H1 (cell line): ENCODE results near the gene TOR4A. TPM values are rescaled to one million over a fixed set of nuclear protein-coding genes. Genes with fewer than 3 reads are reported as not detected.

ENCODE experiments used
- CTCF ChIA-PET: fragments of 300-600 bp; sonication (Branson Sonifier 250); formaldehyde crosslinking; loops from one replicate; lab custom pipeline; 2021; ENCODE audit not compliant: partially characterized antibody; lab: Charles Lee
- POLR2A ChIA-PET: fragments of 300-600 bp; sonication (Branson Sonifier 250); formaldehyde crosslinking; loops from one replicate; lab custom pipeline; 2021; ENCODE audit warnings: inconsistent platforms; ENCODE audit not compliant: partially characterized antibody; lab: Charles Lee
- DNase-seq, 2 experiments: peaks; one replicate each; pipeline versions ENCODE4 v3.0.0 to v3.0.0-alpha.2; 2010 to 2022; ENCODE audit warnings: low spot score in 2 of 2, low read depth in 1 of 2, mixed read lengths in 1 of 2
- FAIRE-seq: peaks from 2 replicates; lab custom pipeline; 2011; peaks lifted over from hg19 to GRCh38; lab: Jason Lieb, UNC
- H2AFZ ChIP-seq: 2 replicates; pipeline ENCODE4 v1.8.1; 2012; ENCODE audit warnings: low read length, inconsistent platforms
- H2AK5ac ChIP-seq: 2 replicates; pipeline ENCODE4 v1.6.1; 2013; ENCODE audit warnings: low read depth, low read length
- H2BK120ac ChIP-seq: replicated peaks from 2 replicates; pipeline ENCODE3; 2013; ENCODE audit warnings: low read depth, low read length, inconsistent platforms
- H2BK12ac ChIP-seq: 2 replicates; pipeline ENCODE4 v1.6.1; 2013; ENCODE audit warnings: low read depth, low read length
- H2BK15ac ChIP-seq: 2 replicates; pipeline ENCODE4 v1.6.1; 2013; ENCODE audit warnings: low read length
- H2BK20ac ChIP-seq: 2 replicates; pipeline ENCODE4 v1.6.1; 2013; ENCODE audit warnings: low read length
- H2BK5ac ChIP-seq: 2 replicates; pipeline ENCODE4 v1.6.1; 2013; ENCODE audit warnings: low read depth, low read length
- H3K14ac ChIP-seq: 2 replicates; pipeline ENCODE4 v1.6.1; 2013; ENCODE audit warnings: inconsistent platforms; ENCODE audit not compliant: insufficient read length
- H3K18ac ChIP-seq: 2 replicates; pipeline ENCODE4 v1.6.1; 2013; ENCODE audit warnings: low read length; ENCODE audit errors: extremely low read depth
- H3K23ac ChIP-seq: 2 replicates; pipeline ENCODE4 v1.6.1; 2013; ENCODE audit warnings: inconsistent platforms; ENCODE audit not compliant: insufficient read length
- H3K23me2 ChIP-seq: 2 replicates; pipeline ENCODE4 v1.6.1; 2013; ENCODE audit warnings: low read depth, low read length
- H3K27ac ChIP-seq: 2 replicates; pipeline ENCODE4 v1.6.1; 2011; ENCODE audit warnings: low read depth, low read length, inconsistent platforms
- H3K27me3 ChIP-seq, 4 experiments: replicated peaks in 1 of 4; 1 replicate in 1 of 4; 2 replicates in 3 of 4; pipeline versions ENCODE4 v1.6.1 to v1.8.1; 2011 to 2013; ENCODE audit warnings: low read length in 3 of 4, mild to moderate bottlenecking in 3 of 4, inconsistent platforms in 2 of 4, mixed read lengths in 2 of 4, moderate library complexity in 1 of 4; ENCODE audit not compliant: control insufficient read depth in 3 of 4, insufficient read depth in 3 of 4; ENCODE audit errors: extremely low read depth in 1 of 4
- H3K36me3 ChIP-seq, 4 experiments: 2 replicates each; pipeline versions ENCODE4 v1.6.1 to v1.8.1; 2011 to 2013; ENCODE audit warnings: mild to moderate bottlenecking in 4 of 4, low read length in 3 of 4, moderate library complexity in 2 of 4, control low read depth in 1 of 4, inconsistent platforms in 1 of 4; ENCODE audit not compliant: insufficient read depth in 4 of 4, control insufficient read depth in 2 of 4
- H3K4ac ChIP-seq: replicated peaks from 2 replicates; pipeline ENCODE3; 2013; ENCODE audit warnings: low read length, low read depth, mixed read lengths, inconsistent platforms; ENCODE audit not compliant: insufficient read length
- H3K4me1 ChIP-seq, 4 experiments: replicated peaks in 1 of 4; 1 replicate in 1 of 4; 2 replicates in 3 of 4; pipeline versions ENCODE4 v1.6.1 to v1.8.1; 2011 to 2013; ENCODE audit warnings: low read length in 3 of 4, inconsistent platforms in 2 of 4, mixed read lengths in 1 of 4; ENCODE audit not compliant: insufficient read depth in 4 of 4, control insufficient read depth in 3 of 4
- H3K4me2 ChIP-seq, 2 experiments: 2 replicates each; pipeline versions ENCODE4 v1.6.1 to v1.8.1; 2011 to 2013; ENCODE audit warnings: low read depth in 2 of 2, low read length in 2 of 2, control low read depth in 1 of 2, inconsistent platforms in 1 of 2, mild to moderate bottlenecking in 1 of 2; ENCODE audit not compliant: insufficient read depth in 1 of 2
- H3K4me3 ChIP-seq, 4 experiments: fragments of 200-600, 300-600 bp in 1 of 4; sonication (generic), shearing (Covaris generic), sonication (Bioruptor Twin) in 1 of 4; 2 replicates each; pipeline versions ENCODE4 v1.5.1 to v1.8.1; 2011 to 2016; ENCODE audit warnings: low read length in 4 of 4, low read depth in 3 of 4, control low read depth in 2 of 4, inconsistent platforms in 2 of 4, mild to moderate bottlenecking in 2 of 4, mixed read lengths in 1 of 4, moderate library complexity in 1 of 4; ENCODE audit not compliant: insufficient read depth in 2 of 4; ENCODE audit errors: extremely low read depth in 1 of 4
- H3K56ac ChIP-seq: replicated peaks from 2 replicates; pipeline ENCODE3; 2013; ENCODE audit warnings: low read depth, mild to moderate bottlenecking, mixed read lengths, low read length, inconsistent platforms; ENCODE audit not compliant: insufficient read length
- H3K79me1 ChIP-seq: 2 replicates; pipeline ENCODE4 v1.6.1; 2013; ENCODE audit warnings: low read depth, low read length, control low read depth
- H3K79me2 ChIP-seq, 2 experiments: 2 replicates each; pipeline versions ENCODE4 v1.6.1 to v1.8.1; 2012 to 2013; ENCODE audit warnings: low read length in 2 of 2, mild to moderate bottlenecking in 2 of 2, inconsistent platforms in 1 of 2; ENCODE audit not compliant: insufficient read depth in 2 of 2, control insufficient read depth in 1 of 2
- H3K9ac ChIP-seq, 4 experiments: replicated peaks in 1 of 4; 1 replicate in 1 of 4; 2 replicates in 3 of 4; pipeline versions ENCODE4 v1.6.1 to v1.8.1; 2011 to 2013; ENCODE audit warnings: low read depth in 3 of 4, low read length in 3 of 4, control low read depth in 2 of 4, mild to moderate bottlenecking in 2 of 4, moderate library complexity in 2 of 4, inconsistent platforms in 1 of 4; ENCODE audit errors: extremely low read depth in 1 of 4
- H3K9me3 ChIP-seq, 2 experiments: 2 replicates each; pipeline versions ENCODE4 v1.6.1 to v1.8.1; 2012 to 2013; ENCODE audit warnings: mild to moderate bottlenecking in 2 of 2, moderate library complexity in 2 of 2, control low read depth in 1 of 2, inconsistent platforms in 1 of 2, low read depth in 1 of 2, low read length in 1 of 2, mixed read lengths in 1 of 2; ENCODE audit not compliant: insufficient read depth in 2 of 2
- H4K20me1 ChIP-seq, 2 experiments: replicated peaks in 1 of 2; 2 replicates each; pipeline versions ENCODE3 to v1.8.1; 2011 to 2013; ENCODE audit warnings: inconsistent platforms in 2 of 2, low read length in 2 of 2, mild to moderate bottlenecking in 1 of 2; ENCODE audit not compliant: insufficient read depth in 2 of 2, control insufficient read depth in 1 of 2
- H4K5ac ChIP-seq: 2 replicates; pipeline ENCODE4 v1.6.1; 2013; ENCODE audit warnings: low read length, low read depth, mixed read lengths, inconsistent platforms; ENCODE audit not compliant: insufficient read length
- H4K8ac ChIP-seq: 2 replicates; pipeline ENCODE4 v1.8.0; 2013; ENCODE audit warnings: mild to moderate bottlenecking, moderate library complexity, low read length, inconsistent platforms; ENCODE audit not compliant: insufficient read depth; ENCODE audit errors: extremely low read depth
- H4K91ac ChIP-seq: replicated peaks from 2 replicates; pipeline ENCODE3; 2013; ENCODE audit warnings: low read length, mixed read lengths, inconsistent platforms; ENCODE audit not compliant: insufficient read length
- BACH1 ChIP-seq: IDR thresholded peaks from 2 replicates; pipeline ENCODE4 v1.6.1; 2012; ENCODE audit warnings: low read length, improper control_type of control experiment
- BCL11A ChIP-seq, 2 experiments: IDR thresholded peaks; one replicate each; pipeline ENCODE4 v1.6.1; 2011; ENCODE audit warnings: low read depth in 2 of 2, low read length in 2 of 2, mild to moderate bottlenecking in 2 of 2
- KDM5A ChIP-seq: fragments of 200-600 bp; IDR thresholded peaks from 2 replicates; pipeline ENCODE4 v1.7.1; 2012; ENCODE audit warnings: mild to moderate bottlenecking, low read length, inconsistent platforms, mixed read lengths
- YY1 ChIP-seq: IDR thresholded peaks from 2 replicates; pipeline ENCODE4 v1.6.1; 2011; ENCODE audit warnings: low read depth, mild to moderate bottlenecking, low read length
- WGBS, 2 experiments: shearing (Covaris generic) in 1 of 2; methylation state at CpG; one replicate each; pipeline versions ENCODE4 v1.1.6 to v1.1.7; 2013 to 2015; ENCODE audit warnings: low lambda C conversion rate in 2 of 2, mixed read lengths in 2 of 2, inconsistent platforms in 1 of 2, low coverage in 1 of 2, missing lambda C conversion rate in 1 of 2; ENCODE audit not compliant: insufficient replicate concordance in 2 of 2, insufficient coverage in 1 of 2, insufficient read length in 1 of 2; ENCODE audit errors: extremely low coverage in 1 of 2, missing lambda C conversion rate in 1 of 2; 5-methylcytosine and 5-hydroxymethylcytosine counted together
- polyA plus RNA-seq, 7 experiments: library from polyadenylated mRNA; depleted of rRNA in 3 of 7; stranded (reverse) in 5 of 7; unstranded in 2 of 7; fragments of >200 nt in 5 of 7; fragments of 200-250 nt in 2 of 7; gene quantifications; 1 replicate in 5 of 7; 2 replicates in 1 of 7; 4 replicates in 1 of 7; pipeline versions ENCODE4 v1.2.1 to v1.2.3, GENCODE V29; 2011 to 2013; ENCODE audit warnings: missing spikeins in 2 of 7, mixed read lengths in 2 of 7
- total RNA-seq: library from RNA; stranded (reverse); fragmentation: NEBNext Ultra II Directional; extraction: Animal tissue kit (Norgen Biotek cat#: 25700); gene quantifications from 2 replicates; pipeline ENCODE4 v1.2.1, GENCODE V29; 2021

TOR4A gene
- total and polyA plus RNA-seq, 2 of the 8 experiments (the other 6 are each of a cell fraction or from before 2014, with no cell fraction given), result 8.4 to 9.3 TPM

- 86% methylated on average over 11 of the region's 15 CpGs; no CpG with 5 or more reads in 1 of the 2 experiments for WGBS, 2 experiments
- H3K18ac ChIP-seq, result no peak overlapping the region
- H4K5ac ChIP-seq, result no peak overlapping the region
- no peak overlapping the region for H3K9ac ChIP-seq
- H2BK15ac ChIP-seq, result 0 out of 2 replicates have a peak overlapping the region, but pooled peaks have one; percentile 40
- H3K14ac ChIP-seq, result no peak overlapping the region
- H3K27ac ChIP-seq, result no peak overlapping the region
- peaks cover 0 to 24% (median 12%) of the 10 kb centered on the region in 4 experiments; a peak in 5 of 7 replicates for H3K27me3 ChIP-seq
- no peaks in the 10 kb centered on the region for H3K79me2 ChIP-seq
- peaks cover 0 to 4% of the 10 kb centered on the region in 2 experiments; a peak in 2 of 4 replicates for H3K9me3 ChIP-seq
- no peak for FAIRE-seq
- H4K20me1 ChIP-seq, result peaks cover 2 to 3% of the 10 kb centered on the region in 2 experiments
- POLR2A ChIA-PET, result interaction anchor here (1.1 to 1.8 kb wide), 2 partner anchors 12 to 16 kb away, joined by 3 to 5 read pairs; partner anchors contain the start of gene TOR4A
- TF ChIP-seq YY1 (0 out of 2 replicates have a peak, but pooled peaks have one; percentile 7), BCL11A (IDR thresholded peaks at IDR 0.05; ENCODE audit: low read depth in 2 of 2, low read length in 2 of 2) (no peak), BACH1 (no peak), KDM5A (no peak)
- H2BK5ac ChIP-seq, result peak overlapping the region; percentile 24; the same call in 1 of the 2 replicates
- no peak overlapping the region for H4K91ac ChIP-seq
- H3K36me3 ChIP-seq, result no peaks in the 10 kb centered on the region
- no peak for DNase-seq
- peak overlapping the region; percentile 27; the same call in 1 of the 2 replicates for H2BK12ac ChIP-seq
- CTCF ChIA-PET, result interaction anchor here (0.6 to 2.7 kb wide), 9 partner anchors 10 to 258 kb away, joined by 3 to 7 read pairs (median 3); no protein-coding TSS in a partner anchor
- no peak overlapping the region; the same call in 1 of the 2 replicates for H4K8ac ChIP-seq
- H2AK5ac ChIP-seq, result peak overlapping the region; percentile 53; the same call in 1 of the 2 replicates
- H3K79me1 ChIP-seq, result no peaks in the 10 kb centered on the region
- no peak overlapping the region for H3K4ac ChIP-seq
- H2BK120ac ChIP-seq, result no peak overlapping the region
- H3K23ac ChIP-seq, result no peak overlapping the region
- H3K56ac ChIP-seq, result no peak overlapping the region
- H3K4me1 ChIP-seq, result peaks cover 3 to 14% (median 13%) of the 10 kb centered on the region in 4 experiments
- no peak overlapping the region for H2AFZ ChIP-seq
- H3K4me3 ChIP-seq, result no peak overlapping the region
- H3K23me2 ChIP-seq, result peaks cover 4% of the 10 kb centered on the region; the same call in 1 of the 2 replicates
- H3K4me2 ChIP-seq, result no peak overlapping the region; a peak in 1 of 4 replicates
- H2BK20ac ChIP-seq, result no peak overlapping the region
Observed at GRCh38 chr9:137293094-137293481, 15.6 kb downstream of the TOR4A start.
